ENCODE data around the gene CXCR3. TPM values are rescaled to one million over a fixed set of nuclear protein-coding genes. Genes with fewer than 3 reads are reported as not detected.
"Not testable (repeated sequence)": the region's sequence is repeated elsewhere in the genome, so short reads cannot be mapped to it uniquely, and the experiment has no call there.

CXCR3 gene
- polyA plus RNA-seq, 4 donors, result 0.84 to 7.6 (median 4.2) TPM

- WGBS, 3 donors, result 82 to 96% (median 92%) methylated on average over 4 of the region's 4 CpGs
- no peak for FAIRE-seq
- Histone ChIP-seq H3K27ac (ENCODE audit: low read depth in 1 of 3, low read length in 2 of 3) (peak overlapping the region in 1 of 3 donors; percentile 95), H3K4me1 (ENCODE audit: control insufficient read depth in 3 of 3, insufficient read depth in 2 of 3, low read depth in 1 of 3, low read length in 2 of 3) (peaks cover 0 to 21% (median 0%) of the 10 kb centered on the region in 3 donors), H3K36me3 (ENCODE audit: control insufficient read depth in 3 of 3, insufficient read depth in 2 of 3, low read depth in 1 of 3, low read length in 3 of 3) (peaks cover 0 to 34% (median 7%) of the 10 kb centered on the region in 3 donors), H3K4me3 (ENCODE audit: low read depth in 1 of 3, low read length in 3 of 3) (no peak overlapping the region), H3K27me3 (ENCODE audit: control insufficient read depth in 3 of 3, insufficient read depth in 3 of 3, low read length in 3 of 3) (no peaks in the 10 kb centered on the region), H3K9me3 (ENCODE audit: control insufficient read depth in 2 of 2, insufficient read depth in 1 of 2, low read depth in 1 of 2, low read length in 1 of 2) (no peaks in the 10 kb centered on the region)
- no peak for DNase-seq
Measured at GRCh38 chrX:71615056-71615455, 3.3 kb downstream of the CXCR3 start.

DNA sequence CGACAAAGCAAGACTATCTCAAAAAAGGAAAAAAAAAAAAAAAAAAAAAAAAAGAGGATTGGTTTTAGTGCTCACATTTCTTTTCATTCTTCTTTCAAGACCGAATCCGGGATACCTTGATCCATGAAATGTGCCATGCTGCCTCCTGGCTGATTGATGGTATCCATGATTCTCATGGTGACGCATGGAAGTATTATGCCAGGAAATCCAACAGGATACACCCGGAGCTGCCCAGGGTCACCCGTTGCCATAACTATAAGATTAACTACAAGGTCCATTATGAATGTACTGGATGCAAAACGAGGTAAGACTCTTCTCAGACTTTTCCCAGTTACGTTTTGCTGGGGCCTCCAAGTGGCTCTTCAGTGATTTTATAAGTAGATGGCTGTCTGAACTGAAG lies 6.1 kb downstream of the CXCR3 start:
- Histone ChIP-seq H3K27ac (ENCODE audit: low read depth in 1 of 3, low read length in 2 of 3) (no peak overlapping the region), H3K27me3 (ENCODE audit: control insufficient read depth in 3 of 3, insufficient read depth in 3 of 3, low read length in 3 of 3) (no peaks in the 10 kb centered on the region), H3K4me1 (ENCODE audit: control insufficient read depth in 3 of 3, insufficient read depth in 2 of 3, low read depth in 1 of 3, low read length in 2 of 3) (peaks cover 0 to 8% (median 0%) of the 10 kb centered on the region in 3 donors), H3K9me3 (ENCODE audit: control insufficient read depth in 2 of 2, insufficient read depth in 1 of 2, low read depth in 1 of 2, low read length in 1 of 2) (no peaks in the 10 kb centered on the region), H3K4me3 (ENCODE audit: low read depth in 1 of 3, low read length in 3 of 3) (no peak overlapping the region), H3K36me3 (ENCODE audit: control insufficient read depth in 3 of 3, insufficient read depth in 2 of 3, low read depth in 1 of 3, low read length in 3 of 3) (peaks cover 3 to 34% (median 7%) of the 10 kb centered on the region in 3 donors)
- WGBS, 3 donors, result 82 to 91% (median 88%) methylated on average over 8 of the region's 8 CpGs
- DNase-seq (no peak), FAIRE-seq (no peak)

GRCh38 chrX:71611736-71612135 lies 6.6 kb downstream of the CXCR3 start:
- FAIRE-seq; H3K27me3 ChIP-seq (ENCODE audit: control insufficient read depth in 3 of 3, insufficient read depth in 3 of 3, low read length in 3 of 3); H3K4me1 ChIP-seq (ENCODE audit: control insufficient read depth in 3 of 3, insufficient read depth in 2 of 3, low read depth in 1 of 3, low read length in 2 of 3); H3K4me3 ChIP-seq (ENCODE audit: low read depth in 1 of 3, low read length in 3 of 3); H3K27ac ChIP-seq (ENCODE audit: low read depth in 1 of 3, low read length in 2 of 3); DNase-seq; H3K9me3 ChIP-seq (ENCODE audit: control insufficient read depth in 2 of 2, insufficient read depth in 1 of 2, low read depth in 1 of 2, low read length in 1 of 2): not testable (repeated sequence)
- WGBS, 3 donors, result 84 to 89% (median 86%) methylated on average over 9 of the region's 9 CpGs
- peaks cover 3 to 37% (median 7%) of the 10 kb centered on the region in 3 donors for H3K36me3 ChIP-seq (ENCODE audit: control insufficient read depth in 3 of 3, insufficient read depth in 2 of 3, low read depth in 1 of 3, low read length in 3 of 3)

DNA sequence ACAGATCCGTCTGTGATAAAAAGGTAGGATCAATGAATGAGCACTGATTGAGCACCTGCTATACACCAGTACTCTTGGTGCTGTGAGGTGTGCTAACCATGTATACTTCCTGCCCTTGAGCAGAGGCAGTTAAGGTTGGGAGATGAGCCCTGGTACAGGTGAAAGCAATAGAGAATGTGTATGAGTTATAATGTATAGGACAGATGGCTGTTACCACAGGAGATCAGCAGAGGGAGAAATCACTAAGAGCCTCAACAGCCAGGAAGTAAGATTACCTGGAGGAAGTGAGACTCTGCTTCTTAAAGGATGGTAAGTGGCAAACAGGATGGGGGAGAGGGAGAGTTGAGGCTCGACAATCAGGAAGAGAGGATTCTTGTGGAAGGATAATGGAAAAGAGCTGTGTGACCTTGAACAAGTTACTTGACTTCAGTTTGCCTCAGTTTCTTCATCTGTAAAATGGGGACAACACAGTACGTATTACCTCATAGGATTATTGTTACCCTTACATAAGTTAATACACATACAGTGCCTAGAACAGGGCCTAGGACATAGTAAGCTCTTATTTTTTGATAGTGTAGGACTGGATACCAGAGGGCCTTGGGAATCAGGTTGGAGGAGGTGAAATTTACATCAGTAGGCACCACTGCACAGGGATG lies 9.1 kb downstream of the CXCR3 start:
- Histone ChIP-seq H3K27me3 (ENCODE audit: control insufficient read depth in 3 of 3, insufficient read depth in 3 of 3, low read length in 3 of 3) (no peaks in the 10 kb centered on the region), H3K9me3 (ENCODE audit: control insufficient read depth in 2 of 2, insufficient read depth in 1 of 2, low read depth in 1 of 2, low read length in 1 of 2) (no peaks in the 10 kb centered on the region), H3K4me3 (ENCODE audit: low read depth in 1 of 3, low read length in 3 of 3) (no peak overlapping the region), H3K36me3 (ENCODE audit: control insufficient read depth in 3 of 3, insufficient read depth in 2 of 3, low read depth in 1 of 3, low read length in 3 of 3) (peaks cover 5 to 41% (median 7%) of the 10 kb centered on the region in 3 donors), H3K4me1 (ENCODE audit: control insufficient read depth in 3 of 3, insufficient read depth in 2 of 3, low read depth in 1 of 3, low read length in 2 of 3) (no peaks in the 10 kb centered on the region), H3K27ac (ENCODE audit: low read depth in 1 of 3, low read length in 2 of 3) (no peak overlapping the region)
- FAIRE-seq (no peak), DNase-seq (no peak)
- 70 to 90% (median 86%) methylated on average over 3 of the region's 3 CpGs for WGBS, 3 donors

GRCh38 chrX:71607488-71607887 lies 10.8 kb downstream of the CXCR3 start:
- no peaks in the 10 kb centered on the region for H3K27me3 ChIP-seq (ENCODE audit: control insufficient read depth in 3 of 3, insufficient read depth in 3 of 3, low read length in 3 of 3)
- H3K9me3 ChIP-seq (ENCODE audit: control insufficient read depth in 2 of 2, insufficient read depth in 1 of 2, low read depth in 1 of 2, low read length in 1 of 2), result no peaks in the 10 kb centered on the region
- DNase-seq (no peak), FAIRE-seq (no peak)
- no peaks in the 10 kb centered on the region for H3K4me1 ChIP-seq (ENCODE audit: control insufficient read depth in 3 of 3, insufficient read depth in 2 of 3, low read depth in 1 of 3, low read length in 2 of 3)
- H3K4me3 ChIP-seq (ENCODE audit: low read depth in 1 of 3, low read length in 3 of 3), result no peak overlapping the region
- no peak overlapping the region for H3K27ac ChIP-seq (ENCODE audit: low read depth in 1 of 3, low read length in 2 of 3)
- WGBS, 3 donors, result 79 to 94% (median 82%) methylated on average over 2 of the region's 2 CpGs
- H3K36me3 ChIP-seq (ENCODE audit: control insufficient read depth in 3 of 3, insufficient read depth in 2 of 3, low read depth in 1 of 3, low read length in 3 of 3), result peaks cover 3 to 38% (median 5%) of the 10 kb centered on the region in 3 donors

DNA sequence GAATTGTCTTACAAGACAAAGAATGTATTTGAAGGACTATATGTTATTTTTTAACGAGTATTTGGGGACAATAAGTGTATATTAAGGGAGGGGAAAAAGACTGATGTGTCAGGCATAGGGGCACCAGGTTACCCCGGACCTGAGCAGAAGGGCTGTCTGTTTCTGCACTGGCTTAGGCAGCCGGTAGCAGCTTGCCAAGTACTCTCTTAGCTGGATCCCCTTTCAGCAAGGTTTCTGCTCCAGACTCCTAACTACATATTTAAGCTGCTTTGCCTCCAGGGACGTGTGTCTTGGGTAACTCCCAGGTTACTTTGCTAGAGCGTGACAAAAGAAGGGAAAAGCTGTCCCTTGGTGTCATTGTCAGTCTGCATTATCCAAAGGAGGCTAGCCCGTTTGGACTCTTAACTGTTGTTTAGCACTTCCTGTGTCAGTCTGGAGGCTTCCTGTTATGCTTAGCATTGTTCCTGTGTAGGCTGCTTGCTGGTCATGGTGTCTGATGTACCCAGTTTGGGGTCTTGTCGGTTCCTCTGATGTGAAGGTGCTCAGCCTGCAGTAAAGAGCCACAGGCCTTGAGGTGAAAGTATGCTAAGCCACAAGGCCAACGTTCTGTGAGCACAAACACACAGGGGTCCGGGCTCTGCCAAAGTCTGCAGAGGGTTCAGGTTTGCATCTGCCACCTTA lies 11.6 kb downstream of the CXCR3 start:
- WGBS, 3 donors, result 57 to 77% (median 62%) methylated on average over 9 of the region's 9 CpGs
- H3K27me3 ChIP-seq (ENCODE audit: control insufficient read depth in 3 of 3, insufficient read depth in 3 of 3, low read length in 3 of 3), result no peaks in the 10 kb centered on the region
- H3K27ac ChIP-seq (ENCODE audit: low read depth in 1 of 3, low read length in 2 of 3), result peak overlapping the region in 1 of 3 donors; percentile 58
- H3K9me3 ChIP-seq (ENCODE audit: control insufficient read depth in 2 of 2, insufficient read depth in 1 of 2, low read depth in 1 of 2, low read length in 1 of 2), result no peaks in the 10 kb centered on the region
- H3K4me3 ChIP-seq (ENCODE audit: low read depth in 1 of 3, low read length in 3 of 3), result no peak overlapping the region
- no peaks in the 10 kb centered on the region for H3K4me1 ChIP-seq (ENCODE audit: control insufficient read depth in 3 of 3, insufficient read depth in 2 of 3, low read depth in 1 of 3, low read length in 2 of 3)
- FAIRE-seq (no peak), DNase-seq (no peak)
- peaks cover 0 to 36% (median 5%) of the 10 kb centered on the region in 3 donors for H3K36me3 ChIP-seq (ENCODE audit: control insufficient read depth in 3 of 3, insufficient read depth in 2 of 3, low read depth in 1 of 3, low read length in 3 of 3)

DNA sequence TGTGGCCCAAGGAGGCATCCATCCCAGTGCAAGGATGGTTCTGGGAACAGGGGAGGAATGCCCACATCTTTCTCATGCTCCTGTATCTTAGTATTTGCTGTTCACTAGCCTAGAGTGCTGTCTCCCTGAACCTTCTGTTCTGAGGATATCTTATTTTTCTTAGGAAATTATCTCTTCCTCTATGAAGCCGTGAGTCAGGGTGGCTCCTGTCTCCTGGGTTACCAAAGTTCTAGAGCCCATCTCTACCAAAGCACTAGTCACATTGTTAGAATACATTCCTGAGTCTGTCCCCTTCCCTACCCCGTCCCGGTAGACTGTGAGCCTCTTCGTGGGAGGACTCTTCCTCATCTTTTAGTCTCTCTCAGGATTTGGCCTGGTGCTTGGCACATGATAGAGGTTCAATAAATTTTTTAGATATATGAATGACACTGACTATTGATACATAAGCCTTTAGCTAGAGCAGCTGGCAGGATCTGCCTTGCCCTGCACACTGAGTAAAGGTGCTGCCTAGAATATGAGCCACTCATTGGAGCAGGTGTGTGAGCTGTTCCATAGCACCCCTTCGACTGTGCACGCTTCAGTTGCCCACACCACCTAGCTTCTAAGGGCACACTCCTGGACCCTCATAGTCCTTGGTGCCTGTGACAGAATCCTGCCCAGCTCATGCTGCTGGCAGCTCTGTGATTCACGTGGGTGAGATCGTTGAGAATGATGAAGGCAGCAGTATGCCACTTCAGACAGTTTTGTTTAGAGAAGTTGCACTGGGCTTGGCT lies 13.3 kb downstream of the CXCR3 start:
- Histone ChIP-seq H3K9me3 (ENCODE audit: control insufficient read depth in 2 of 2, insufficient read depth in 1 of 2, low read depth in 1 of 2, low read length in 1 of 2) (no peaks in the 10 kb centered on the region), H3K4me3 (ENCODE audit: low read depth in 1 of 3, low read length in 3 of 3) (no peak overlapping the region), H3K27ac (ENCODE audit: low read depth in 1 of 3, low read length in 2 of 3) (no peak overlapping the region), H3K36me3 (ENCODE audit: control insufficient read depth in 3 of 3, insufficient read depth in 2 of 3, low read depth in 1 of 3, low read length in 3 of 3) (peaks cover 0 to 27% (median 5%) of the 10 kb centered on the region in 3 donors), H3K27me3 (ENCODE audit: control insufficient read depth in 3 of 3, insufficient read depth in 3 of 3, low read length in 3 of 3) (no peaks in the 10 kb centered on the region), H3K4me1 (ENCODE audit: control insufficient read depth in 3 of 3, insufficient read depth in 2 of 3, low read depth in 1 of 3, low read length in 2 of 3) (no peaks in the 10 kb centered on the region)
- DNase-seq (no peak), FAIRE-seq (no peak)
- whole genome bisulfite sequencing, 3 donors, result 88 to 95% (median 93%) methylated on average over 8 of the region's 8 CpGs

- no peak overlapping the region for H3K4me3 ChIP-seq (ENCODE audit: low read depth in 1 of 3, low read length in 3 of 3)
- DNase-seq, result no peak
- no peak for FAIRE-seq
- H3K4me1 ChIP-seq (ENCODE audit: control insufficient read depth in 3 of 3, insufficient read depth in 2 of 3, low read depth in 1 of 3, low read length in 2 of 3), result no peaks in the 10 kb centered on the region
- H3K27ac ChIP-seq (ENCODE audit: low read depth in 1 of 3, low read length in 2 of 3), result no peak overlapping the region
- 93 to 97% (median 97%) methylated on average over 10 of the region's 10 CpGs for WGBS, 3 donors
- H3K36me3 ChIP-seq (ENCODE audit: control insufficient read depth in 3 of 3, insufficient read depth in 2 of 3, low read depth in 1 of 3, low read length in 3 of 3), result peaks cover 0 to 30% (median 5%) of the 10 kb centered on the region in 3 donors
- H3K9me3 ChIP-seq (ENCODE audit: control insufficient read depth in 2 of 2, insufficient read depth in 1 of 2, low read depth in 1 of 2, low read length in 1 of 2), result no peaks in the 10 kb centered on the region
- no peaks in the 10 kb centered on the region for H3K27me3 ChIP-seq (ENCODE audit: control insufficient read depth in 3 of 3, insufficient read depth in 3 of 3, low read length in 3 of 3)
Measured at GRCh38 chrX:71604141-71604540, 14.2 kb downstream of the CXCR3 start.

All from small intestine (tissue), 7 donors.